Endothelial cell of umbilical vein (primary cell): ENCODE results near the gene HOXC9. TPM values are rescaled to one million over a fixed set of nuclear protein-coding genes. Genes with fewer than 3 reads are reported as not detected.
"Not testable (repeated sequence)": the region's sequence is repeated elsewhere in the genome, so short reads cannot be mapped to it uniquely, and the experiment has no call there.

Experiments
- BruUV-seq: library from RNA; stranded (reverse); fragments of 400-500 nt; replicated peaks from 2 replicates; lab custom pipeline; 2021; lab: Mats Ljungman, UMichigan
- CTCF ChIA-PET: fragments of 300-600, 350-600 bp; sonication (Branson Sonifier 250); formaldehyde crosslinking; loops from one replicate; lab custom pipeline; 2021; ENCODE audit warnings: antibody characterized with exemption, inconsistent platforms; lab: Charles Lee
- POLR2A ChIA-PET: fragments of 300-600, 350-600 bp; sonication (Branson Sonifier 250); formaldehyde crosslinking; loops from one replicate; lab custom pipeline; 2021; ENCODE audit warnings: antibody characterized with exemption, inconsistent platforms; lab: Charles Lee
- DNase-seq: peaks from one replicate; pipeline ENCODE4 v3.0.0-alpha.2; 2011; ENCODE audit warnings: low read depth, low spot score
- FAIRE-seq: peaks from 2 replicates; lab custom pipeline; 2011; peaks lifted over from hg19 to GRCh38; lab: Jason Lieb, UNC
- H2AFZ ChIP-seq: 2 replicates; pipeline ENCODE4 v1.6.0; 2012; ENCODE audit warnings: low read depth, low read length, control low read depth, inconsistent platforms
- H3K27ac ChIP-seq: 2 replicates; pipeline ENCODE4 v1.5.1; 2011; ENCODE audit warnings: low read depth, mild to moderate bottlenecking, control low read depth, low read length, moderate library complexity; ENCODE audit not compliant: insufficient read depth
- H3K27me3 ChIP-seq, 2 experiments: 2 replicates each; pipeline versions ENCODE4 v1.6.0 to v1.6.1; 2011; ENCODE audit warnings: low read length in 2 of 2, mixed read lengths in 1 of 2; ENCODE audit not compliant: control insufficient read depth in 2 of 2, insufficient read depth in 2 of 2
- H3K36me3 ChIP-seq, 2 experiments: 2 replicates in 1 of 2; 3 replicates in 1 of 2; pipeline ENCODE4 v1.5.1; 2011; ENCODE audit warnings: low read length in 2 of 2, mild to moderate bottlenecking in 1 of 2, moderate library complexity in 1 of 2; ENCODE audit not compliant: control insufficient read depth in 2 of 2, insufficient read depth in 2 of 2; ENCODE audit errors: extremely low read depth in 1 of 2
- H3K4me1 ChIP-seq: 3 replicates; pipeline ENCODE4 v1.5.1; 2011; ENCODE audit warnings: mild to moderate bottlenecking, low read length; ENCODE audit not compliant: control insufficient read depth, insufficient read depth; ENCODE audit errors: extremely low read depth
- H3K4me2 ChIP-seq: 2 replicates; pipeline ENCODE4 v1.6.1; 2011; ENCODE audit warnings: low read length, control low read depth, mixed read lengths; ENCODE audit not compliant: insufficient read depth
- H3K4me3 ChIP-seq, 3 experiments: fragments of 200-600 bp in 1 of 3; sonication (generic), shearing (Covaris generic) in 1 of 3; replicated peaks in 1 of 3; 2 replicates each; pipeline ENCODE4 v1.5.1; 2011 to 2016; ENCODE audit warnings: control low read depth in 3 of 3, low read length in 3 of 3, mild to moderate bottlenecking in 2 of 3, inconsistent platforms in 1 of 3, low read depth in 1 of 3, moderate library complexity in 1 of 3; ENCODE audit not compliant: insufficient read depth in 1 of 3
- H3K79me2 ChIP-seq: 2 replicates; pipeline ENCODE4 v1.6.0; 2012; ENCODE audit warnings: low read length, inconsistent platforms; ENCODE audit not compliant: control insufficient read depth, insufficient read depth
- H3K9ac ChIP-seq: replicated peaks from 2 replicates; pipeline ENCODE3; 2011; ENCODE audit warnings: low read length, control low read depth; ENCODE audit not compliant: insufficient read depth; ENCODE audit errors: extremely low read depth
- H3K9me1 ChIP-seq: replicated peaks from 3 replicates; pipeline ENCODE4 v1.6.0; 2011; ENCODE audit warnings: mild to moderate bottlenecking, low read length; ENCODE audit not compliant: control insufficient read depth, insufficient read depth; ENCODE audit errors: extremely low read depth
- H3K9me3 ChIP-seq: replicated peaks from 2 replicates; pipeline ENCODE4 v1.5.1; 2012; ENCODE audit warnings: low read length, inconsistent platforms; ENCODE audit not compliant: control insufficient read depth, insufficient read depth
- H4K20me1 ChIP-seq: replicated peaks from 2 replicates; pipeline ENCODE3; 2011; ENCODE audit warnings: mild to moderate bottlenecking, low read length; ENCODE audit not compliant: control insufficient read depth, insufficient read depth; ENCODE audit errors: extremely low read depth
- FOS ChIP-seq: IDR thresholded peaks from 2 replicates; pipeline ENCODE4 v1.6.1; 2011; ENCODE audit warnings: mild to moderate bottlenecking, low read length, moderate library complexity, borderline replicate concordance; ENCODE audit not compliant: insufficient read depth
- GATA2 ChIP-seq: IDR thresholded peaks from 2 replicates; pipeline ENCODE4 v1.7.0; 2011; ENCODE audit warnings: low read depth, mild to moderate bottlenecking, moderate library complexity, mixed read lengths, low read length; ENCODE audit not compliant: insufficient read length, insufficient read depth
- JUN ChIP-seq: IDR thresholded peaks from 2 replicates; pipeline ENCODE4 v1.6.1; 2011; ENCODE audit warnings: borderline replicate concordance, low read depth; ENCODE audit not compliant: insufficient read length, insufficient read depth
- MYC ChIP-seq: IDR thresholded peaks from one replicate; pipeline ENCODE4 v1.6.1; 2011; ENCODE audit warnings: mild to moderate bottlenecking, low read depth, low read length
- dilution Hi-C: fragments of 300-500 bp; cut with MboI; formaldehyde crosslinking; loops from one replicate; pipeline ENCODE4 v1.15.0; 2019; ENCODE audit warnings: low sequenced_read_pairs; ENCODE audit not compliant: extremely low pct_ligation_motif_present
- intact Hi-C: fragments of 100-400 bp; cut with micrococcal nuclease; formaldehyde crosslinking; loops from one replicate; pipeline ENCODE4 v1.10.0; 2022
- polyA plus RNA-seq, 4 experiments: library from polyadenylated mRNA; depleted of rRNA in 3 of 4; stranded (reverse) in 3 of 4; unstranded in 1 of 4; fragments of >200 nt; gene quantifications; 2 replicates each; pipeline versions ENCODE4 v1.2.1 to v1.2.3, GENCODE V29; 2011 to 2012; ENCODE audit warnings: missing spikeins in 1 of 4
- total RNA-seq: library from RNA; stranded (reverse); gene quantifications from 2 replicates; pipeline ENCODE4 v1.2.3, GENCODE V29; 2021
- TF ChIP-seq, protein P1 (sequence below): IDR thresholded peaks from 2 replicates; pipeline ENCODE4 v1.6.1; 2011; ENCODE audit not compliant: insufficient read depth, insufficient read length

Gene HOXC9
- total and polyA plus RNA-seq, 2 donors (not counting 3 experiments of a cell fraction or from before 2014, with no cell fraction given) = 0.40 to 0.58 TPM

DNA sequence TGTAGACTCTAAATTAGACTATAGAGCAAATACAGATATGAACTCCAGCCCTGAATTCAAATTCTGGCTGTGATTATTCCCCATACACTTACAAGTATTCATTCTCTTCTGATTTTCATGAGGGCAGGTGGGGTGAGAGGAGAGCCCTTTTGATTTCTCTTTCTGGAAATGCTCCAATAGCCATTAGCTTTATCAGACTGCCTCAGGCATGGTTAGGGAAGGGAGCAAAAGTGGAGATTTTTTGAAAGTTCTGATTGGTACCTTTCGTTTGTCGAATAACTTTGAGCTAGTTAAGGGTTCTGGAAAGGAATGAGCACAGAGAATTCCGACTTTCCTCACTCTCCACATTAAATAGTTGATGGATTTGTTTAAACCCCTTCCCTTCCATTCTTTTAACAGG is 40.7 kb downstream of the HOXC9 start:
- Histone ChIP-seq H4K20me1 (no peaks in the 10 kb centered on the region), H3K36me3 (no peaks in the 10 kb centered on the region), H3K79me2 (no peaks in the 10 kb centered on the region), H3K27ac (no peak overlapping the region), H3K9ac (no peak overlapping the region), H3K4me2 (no peak overlapping the region), H3K27me3 (peaks cover 69 to 79% of the 10 kb centered on the region in 2 experiments), H3K4me3 (no peak overlapping the region), H2AFZ (no peak overlapping the region), H3K9me1 (no peaks in the 10 kb centered on the region), H3K9me3 (no peaks in the 10 kb centered on the region), H3K4me1 (no peaks in the 10 kb centered on the region)
- TF ChIP-seq, protein P1, sequence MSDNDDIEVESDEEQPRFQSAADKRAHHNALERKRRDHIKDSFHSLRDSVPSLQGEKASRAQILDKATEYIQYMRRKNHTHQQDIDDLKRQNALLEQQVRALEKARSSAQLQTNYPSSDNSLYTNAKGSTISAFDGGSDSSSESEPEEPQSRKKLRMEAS = no peak
- TF ChIP-seq FOS (no peak), JUN (no peak), GATA2 (no peak)
- POLR2A ChIA-PET = no interaction called here
- intact Hi-C loops = no loop called here
- DNase-seq (no peak), FAIRE-seq (no peak)
- CTCF ChIA-PET = interaction anchor here (0.9 to 1.7 kb wide), 3 partner anchors 9 to 35 kb away, joined by 4 to 19 read pairs (median 4); partner anchors contain the start of gene HOXC5
- dilution Hi-C loops = no loop called here
- no TSS peak for BruUV-seq

DNA sequence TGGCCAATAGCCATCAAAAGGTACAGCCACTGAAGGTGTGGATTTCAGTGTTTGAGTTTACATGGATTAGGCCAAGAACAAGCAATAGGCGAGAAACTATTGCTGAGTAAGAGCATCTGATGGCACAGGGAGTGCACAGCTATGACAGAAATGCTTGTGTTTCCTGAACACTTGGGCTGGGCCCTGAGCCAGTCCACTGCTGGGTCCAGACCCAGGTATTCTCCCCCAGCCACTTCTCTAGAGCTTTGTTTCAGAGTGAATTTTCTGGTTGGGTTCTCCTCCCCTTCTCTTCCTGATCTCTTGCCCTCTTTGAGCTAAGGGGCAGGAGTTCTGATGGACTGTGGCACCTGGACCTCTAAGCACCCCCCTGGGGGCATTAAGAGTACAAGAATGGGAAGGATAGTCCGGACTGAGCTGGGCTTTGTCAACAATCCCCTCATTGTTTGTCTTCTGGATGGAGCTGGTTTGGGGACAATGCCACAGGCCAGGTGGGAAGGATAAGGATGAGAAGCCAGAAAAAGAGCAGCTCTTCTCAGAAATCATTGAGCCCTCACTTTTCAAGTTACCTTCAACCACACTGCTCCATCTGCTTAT is 41.2 kb downstream of the HOXC9 start:
- Histone ChIP-seq H3K36me3 (no peaks in the 10 kb centered on the region), H3K27ac (no peak overlapping the region), H3K4me3 (no peak overlapping the region), H3K9me3 (no peaks in the 10 kb centered on the region), H3K9me1 (no peaks in the 10 kb centered on the region), H3K4me2 (no peak overlapping the region), H3K27me3 (peaks cover 70 to 79% of the 10 kb centered on the region in 2 experiments), H3K79me2 (no peaks in the 10 kb centered on the region), H4K20me1 (no peaks in the 10 kb centered on the region), H3K9ac (no peak overlapping the region), H2AFZ (no peak overlapping the region), H3K4me1 (no peaks in the 10 kb centered on the region)
- ChIA-PET CTCF (interaction anchor here (0.8 to 1.7 kb wide), 4 partner anchors 9 to 35 kb away, joined by 3 to 19 read pairs (median 4); partner anchors contain the start of gene HOXC5), POLR2A (no interaction called here)
- no peak for TF ChIP-seq FOS
- TF ChIP-seq MYC = no peak
- intact Hi-C loops (no loop called here), dilution Hi-C loops (no loop called here)
- BruUV-seq = no TSS peak
- DNase-seq = no peak
- no peak for FAIRE-seq

DNA sequence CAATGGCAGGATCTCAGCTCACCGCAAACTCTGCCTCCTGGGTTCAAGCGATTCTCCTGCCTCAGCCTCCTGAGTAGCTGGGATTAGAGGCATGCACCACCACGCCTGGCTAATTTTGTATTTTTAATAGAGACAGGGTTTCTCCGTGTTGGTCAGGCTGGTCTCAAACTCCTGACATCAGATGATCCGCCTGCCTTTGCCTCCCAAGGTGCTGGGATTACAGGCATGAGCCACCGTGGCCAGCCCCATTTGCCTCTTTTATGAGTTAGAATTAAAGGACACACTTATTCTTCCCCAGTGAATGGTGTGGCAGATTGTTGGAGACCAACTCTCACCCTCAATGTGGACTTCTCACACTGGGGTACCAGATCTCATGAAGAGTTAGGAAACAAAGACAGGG is 42.1 kb downstream of the HOXC9 start:
- H3K27me3 ChIP-seq = peaks cover 75 to 81% of the 10 kb centered on the region in 2 experiments
- CTCF ChIA-PET = interaction anchor here (1.7 kb wide), 1 partner anchor 10 kb away, joined by 19 read pairs; the partner anchor contains the start of gene HOXC5
- H2AFZ ChIP-seq, H3K4me3 ChIP-seq, H3K36me3 ChIP-seq, H3K4me1 ChIP-seq, H3K4me2 ChIP-seq, H3K79me2 ChIP-seq, intact Hi-C loops, BruUV-seq, H3K9ac ChIP-seq, H3K27ac ChIP-seq, dilution Hi-C loops, H3K9me3 ChIP-seq, POLR2A ChIA-PET, DNase-seq, H3K9me1 ChIP-seq, FAIRE-seq, H4K20me1 ChIP-seq: not testable (repeated sequence)
